Measurements from ENCODE around the gene RAET1L. TPM values are rescaled to one million over a fixed set of nuclear protein-coding genes. Genes with fewer than 3 reads are reported as not detected.

The RAET1L gene
- total RNA-seq, 1 donor from 2014 or later = not detected

Other genes with a start within 250 kb of the RAET1L start
- 29.0 and 29.8 TPM in 2 replicates for gene LRP11, start 161.2 kb downstream of the RAET1L start, total RNA-seq
- gene RAET1E, start 127.4 kb downstream of the RAET1L start, total RNA-seq = not detected in 2 replicates
- gene RAET1G, start 102.4 kb downstream of the RAET1L start, total RNA-seq = not detected in 2 replicates
- 0.23 and 0.30 TPM in 2 replicates for gene ULBP2, start 83.5 kb downstream of the RAET1L start, total RNA-seq
- 2.3 and 2.5 TPM in 2 replicates for gene ULBP1, start 61.6 kb downstream of the RAET1L start, total RNA-seq
- 16.4 and 17.5 TPM in 2 replicates for gene ULBP3, start 43.6 kb upstream of the RAET1L start, total RNA-seq
- gene PPP1R14C, start 117.5 kb upstream of the RAET1L start, total RNA-seq = 7.0 and 7.3 TPM in 2 replicates